IPS-20b (cell line): ENCODE measurements around the gene TRPV3.

Experiments
- H3K27ac ChIP-seq: one replicate; pipeline ENCODE4 v1.5.1; 2013; ENCODE audit warnings: low read length
- H3K27me3 ChIP-seq: 2 replicates; pipeline ENCODE4 v1.6.1; 2013; ENCODE audit warnings: mild to moderate bottlenecking, low read length, inconsistent platforms; ENCODE audit not compliant: insufficient read depth
- H3K36me3 ChIP-seq: 2 replicates; pipeline ENCODE4 v1.6.1; 2013; ENCODE audit warnings: low read depth, mild to moderate bottlenecking, inconsistent platforms, low read length, moderate library complexity; ENCODE audit not compliant: insufficient read depth
- H3K4me1 ChIP-seq: 2 replicates; pipeline ENCODE4 v1.6.1; 2013; ENCODE audit warnings: mild to moderate bottlenecking, control low read depth, inconsistent platforms, low read length, moderate library complexity; ENCODE audit not compliant: insufficient read depth
- H3K4me3 ChIP-seq: 2 replicates; pipeline ENCODE4 v1.5.1; 2013; ENCODE audit warnings: mild to moderate bottlenecking, low read length, inconsistent platforms
- H3K9ac ChIP-seq: 2 replicates; pipeline ENCODE4 v1.6.1; 2013; ENCODE audit warnings: low read depth, mild to moderate bottlenecking, inconsistent platforms, low read length, moderate library complexity
- H3K9me3 ChIP-seq: 2 replicates; pipeline ENCODE4 v1.6.1; 2013; ENCODE audit warnings: mild to moderate bottlenecking, low read depth, low read length, inconsistent platforms; ENCODE audit not compliant: insufficient read depth

Gene TRPV3

GRCh38 chr17:3512505-3513171, 45.0 kb downstream of the TRPV3 start:
- no peak overlapping the region for H3K9ac ChIP-seq
- H3K27ac ChIP-seq, result no peak overlapping the region
- no peaks in the 10 kb centered on the region for H3K36me3 ChIP-seq
- peaks cover 20% of the 10 kb centered on the region; the same call in 1 of the 2 replicates for H3K27me3 ChIP-seq
- peaks cover 26% of the 10 kb centered on the region; the same call in 1 of the 2 replicates for H3K4me1 ChIP-seq
- H3K4me3 ChIP-seq, result no peak overlapping the region; the same call in 1 of the 2 replicates
- no peaks in the 10 kb centered on the region for H3K9me3 ChIP-seq

GRCh38 chr17:3511852-3512504, 45.6 kb downstream of the TRPV3 start:
- Histone ChIP-seq H3K9me3 (no peaks in the 10 kb centered on the region), H3K36me3 (no peaks in the 10 kb centered on the region), H3K4me3 (no peak overlapping the region), H3K27me3 (peaks cover 20% of the 10 kb centered on the region; the same call in 1 of the 2 replicates), H3K9ac (no peak overlapping the region), H3K4me1 (peaks cover 26% of the 10 kb centered on the region; the same call in 1 of the 2 replicates), H3K27ac (no peak overlapping the region)

- Histone ChIP-seq H3K36me3 (no peaks in the 10 kb centered on the region), H3K4me1 (peaks cover 26% of the 10 kb centered on the region; the same call in 1 of the 2 replicates), H3K9ac (no peak overlapping the region), H3K9me3 (no peaks in the 10 kb centered on the region), H3K4me3 (no peak overlapping the region), H3K27me3 (peaks cover 20% of the 10 kb centered on the region; the same call in 1 of the 2 replicates), H3K27ac (no peak overlapping the region)
Observed at GRCh38 chr17:3510090-3510489, 47.5 kb downstream of the TRPV3 start.

- Histone ChIP-seq H3K9me3 (no peaks in the 10 kb centered on the region), H3K4me3 (no peak overlapping the region), H3K4me1 (peaks cover 20% of the 10 kb centered on the region; the same call in 1 of the 2 replicates), H3K36me3 (no peaks in the 10 kb centered on the region), H3K9ac (no peak overlapping the region), H3K27ac (no peak overlapping the region), H3K27me3 (peaks cover 16% of the 10 kb centered on the region; the same call in 1 of the 2 replicates)
Observed at GRCh38 chr17:3507869-3508268, 49.7 kb downstream of the TRPV3 start.

GRCh38 chr17:3507071-3507470, 50.5 kb downstream of the TRPV3 start:
- Histone ChIP-seq H3K9me3 (no peaks in the 10 kb centered on the region), H3K36me3 (no peaks in the 10 kb centered on the region), H3K9ac (no peak overlapping the region), H3K27ac (no peak overlapping the region), H3K27me3 (peaks cover 8% of the 10 kb centered on the region; the same call in 1 of the 2 replicates), H3K4me1 (peaks cover 12% of the 10 kb centered on the region; the same call in 1 of the 2 replicates), H3K4me3 (no peak overlapping the region)

GRCh38 chr17:3506054-3506453, 51.6 kb downstream of the TRPV3 start:
- H3K4me1 ChIP-seq, result peaks cover 10% of the 10 kb centered on the region; the same call in 1 of the 2 replicates
- H3K27ac ChIP-seq, result no peak overlapping the region
- no peaks in the 10 kb centered on the region for H3K36me3 ChIP-seq
- peaks cover 3% of the 10 kb centered on the region; the same call in 1 of the 2 replicates for H3K9me3 ChIP-seq
- no peak overlapping the region for H3K4me3 ChIP-seq
- H3K9ac ChIP-seq, result no peak overlapping the region
- H3K27me3 ChIP-seq, result no peaks in the 10 kb centered on the region

GRCh38 chr17:3505008-3505407, 52.6 kb downstream of the TRPV3 start:
- Histone ChIP-seq H3K9ac (no peak overlapping the region), H3K27ac (no peak overlapping the region), H3K27me3 (no peaks in the 10 kb centered on the region), H3K9me3 (peaks cover 9% of the 10 kb centered on the region; the same call in 1 of the 2 replicates), H3K4me1 (no peaks in the 10 kb centered on the region; the same call in 1 of the 2 replicates), H3K4me3 (no peak overlapping the region), H3K36me3 (no peaks in the 10 kb centered on the region)

- H3K4me1 ChIP-seq, result 0 out of 2 replicates have a peak, but pooled peaks cover 3% of the 10 kb centered on the region
- H3K9ac ChIP-seq, result no peak overlapping the region
- peaks cover 9% of the 10 kb centered on the region; the same call in 1 of the 2 replicates for H3K9me3 ChIP-seq
- no peaks in the 10 kb centered on the region for H3K36me3 ChIP-seq
- H3K27me3 ChIP-seq, result no peaks in the 10 kb centered on the region
- no peak overlapping the region for H3K27ac ChIP-seq
- no peak overlapping the region for H3K4me3 ChIP-seq
Observed at GRCh38 chr17:3503285-3503684, 54.3 kb downstream of the TRPV3 start.

- Histone ChIP-seq H3K36me3 (no peaks in the 10 kb centered on the region), H3K27me3 (no peaks in the 10 kb centered on the region), H3K27ac (no peak overlapping the region), H3K9me3 (peaks cover 9% of the 10 kb centered on the region; the same call in 1 of the 2 replicates), H3K4me1 (0 out of 2 replicates have a peak, but pooled peaks cover 3% of the 10 kb centered on the region), H3K4me3 (no peak overlapping the region), H3K9ac (no peak overlapping the region)
Observed at GRCh38 chr17:3502466-3502865, 55.1 kb downstream of the TRPV3 start.

GRCh38 chr17:3501344-3501743, 56.3 kb downstream of the TRPV3 start:
- Histone ChIP-seq H3K27me3 (no peaks in the 10 kb centered on the region), H3K36me3 (no peaks in the 10 kb centered on the region), H3K9ac (no peak overlapping the region), H3K4me1 (0 out of 2 replicates have a peak, but pooled peaks cover 3% of the 10 kb centered on the region), H3K9me3 (peaks cover 9% of the 10 kb centered on the region; the same call in 1 of the 2 replicates), H3K4me3 (no peak overlapping the region), H3K27ac (no peak overlapping the region)

GRCh38 chr17:3497101-3497500, 60.5 kb downstream of the TRPV3 start:
- Histone ChIP-seq H3K27ac (no peak overlapping the region), H3K27me3 (no peaks in the 10 kb centered on the region), H3K4me1 (0 out of 2 replicates have a peak, but pooled peaks cover 3% of the 10 kb centered on the region), H3K4me3 (no peak overlapping the region), H3K36me3 (no peaks in the 10 kb centered on the region), H3K9me3 (peaks cover 9% of the 10 kb centered on the region; the same call in 1 of the 2 replicates), H3K9ac (no peak overlapping the region)
